GM19193 (cell line): ENCODE results near the gene LDAH.

ENCODE experiments used
- POLR2A ChIP-seq: IDR thresholded peaks from 4 replicates; pipeline ENCODE4 v1.6.1; 2011; ENCODE audit not compliant: insufficient read depth, insufficient read length; ENCODE audit errors: extremely low read depth

Gene LDAH

DNA sequence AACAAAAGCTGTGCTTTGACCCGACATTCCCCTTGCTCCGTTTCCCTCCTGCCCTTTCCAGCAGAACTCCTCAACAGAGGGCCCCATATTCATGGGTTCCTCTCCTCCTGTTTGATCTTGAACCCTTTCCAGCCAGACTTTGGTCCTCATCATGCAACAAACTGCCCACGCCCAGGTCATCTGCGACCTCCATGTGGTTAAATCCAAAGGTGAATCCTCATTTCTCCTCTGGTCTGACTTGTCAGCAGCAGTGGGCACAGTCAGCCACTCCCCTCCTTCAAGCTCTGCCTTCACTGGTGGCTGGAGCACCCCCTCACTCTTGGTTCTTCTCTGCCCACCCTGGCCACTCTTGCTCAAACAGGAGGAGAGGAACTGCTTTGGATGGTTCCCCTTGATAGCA is 174.7 kb downstream of the LDAH start:
- no peak for TF ChIP-seq POLR2A

DNA sequence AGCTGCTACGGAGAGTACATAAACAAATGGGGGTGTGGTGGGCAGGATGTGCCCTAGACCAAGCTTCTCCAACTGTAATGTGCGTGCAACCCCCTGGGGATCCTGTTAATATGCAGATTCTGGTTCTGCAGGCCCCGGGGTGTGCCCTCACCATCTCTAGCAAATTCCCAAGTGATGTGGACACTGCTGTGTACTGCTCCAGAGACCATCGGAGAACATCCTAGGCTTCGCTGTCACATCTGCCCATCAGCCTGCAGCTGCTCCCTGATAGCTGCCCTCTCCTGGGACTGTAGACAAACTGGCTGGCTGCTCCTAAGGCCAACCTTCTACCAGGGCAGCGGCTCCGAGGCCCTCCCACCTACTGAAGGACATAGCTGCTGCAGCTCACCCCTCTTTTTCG is 175.2 kb downstream of the LDAH start:
- no peak for TF ChIP-seq POLR2A

DNA sequence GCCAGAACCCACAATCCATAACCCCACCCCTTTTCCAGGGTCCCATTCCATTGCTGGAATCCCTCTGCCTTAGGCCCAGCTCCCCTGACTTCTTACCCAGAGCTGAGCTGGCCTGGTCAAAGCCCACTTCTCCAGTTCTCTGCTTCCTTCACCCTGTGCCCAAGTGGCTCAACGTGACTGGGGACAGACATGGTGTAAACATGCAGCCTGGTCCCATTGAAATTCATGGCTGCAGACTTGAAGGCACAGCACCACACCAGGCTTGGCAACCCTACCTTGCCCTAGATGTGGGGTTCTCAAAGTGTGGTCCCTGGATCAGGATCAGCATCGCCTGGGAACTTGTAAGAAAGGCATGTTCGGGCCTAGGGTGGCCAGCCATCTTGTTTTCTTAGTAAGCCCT is 175.7 kb downstream of the LDAH start:
- no peak for TF ChIP-seq POLR2A

DNA sequence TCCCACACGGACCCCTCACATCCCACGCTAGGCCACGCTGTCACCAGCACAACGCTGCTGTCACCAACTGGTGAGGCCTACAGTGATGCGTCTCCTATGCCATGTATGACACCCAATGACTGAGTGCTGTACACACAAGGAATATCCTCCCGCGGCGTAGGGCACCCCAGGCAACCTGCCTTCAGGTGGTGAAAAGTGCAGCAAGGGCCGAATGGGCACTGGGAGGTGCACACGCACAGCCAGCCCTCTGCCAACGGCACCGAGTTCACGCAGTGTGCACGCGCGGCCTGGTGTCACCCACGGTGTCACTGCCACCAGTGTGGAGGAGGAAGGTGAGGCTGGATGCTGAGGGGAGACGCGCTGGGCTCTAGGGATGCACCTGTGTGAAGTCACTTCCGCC is 176.5 kb downstream of the LDAH start:
- TF ChIP-seq POLR2A, result no peak

DNA sequence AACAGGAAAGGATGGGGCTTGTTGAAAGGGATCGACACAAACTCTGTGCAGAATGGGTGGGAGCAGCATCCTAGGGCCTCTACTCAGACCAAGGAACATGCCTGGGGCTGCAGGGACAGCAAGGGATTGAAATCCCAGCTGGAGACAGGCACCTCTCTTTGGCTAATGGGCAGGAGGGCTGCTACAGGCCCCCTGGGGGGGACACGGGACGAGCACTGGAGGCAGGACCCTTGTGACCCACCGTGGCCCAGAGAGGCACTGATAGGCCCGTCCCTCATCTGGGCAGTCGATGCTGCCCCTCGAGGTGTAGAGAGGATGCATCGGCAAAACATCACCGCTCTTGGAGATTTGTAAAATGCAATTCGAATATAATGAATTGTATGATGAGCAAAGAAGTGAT is 177.1 kb downstream of the LDAH start:
- no peak for TF ChIP-seq POLR2A

DNA sequence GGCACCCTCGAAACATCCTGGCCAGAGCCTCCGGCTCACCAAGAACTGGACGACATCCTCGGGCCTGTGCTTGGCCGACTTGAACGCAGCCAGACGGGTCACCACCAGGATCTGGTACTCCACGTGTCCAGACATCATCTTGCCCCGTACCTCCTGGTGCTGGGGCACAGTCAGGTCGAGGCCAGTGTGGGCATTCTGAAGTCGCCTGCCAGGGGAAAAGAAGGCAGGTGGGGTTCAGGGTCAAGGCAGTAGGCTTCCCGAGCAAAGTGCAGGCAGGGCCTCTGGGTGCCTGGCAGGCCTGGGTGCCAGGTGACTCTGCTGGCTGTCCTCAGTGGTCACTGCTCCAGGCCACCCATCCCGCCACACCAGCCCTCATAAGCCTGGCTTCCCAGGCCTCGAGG is 177.6 kb downstream of the LDAH start:
- no peak for TF ChIP-seq POLR2A

DNA sequence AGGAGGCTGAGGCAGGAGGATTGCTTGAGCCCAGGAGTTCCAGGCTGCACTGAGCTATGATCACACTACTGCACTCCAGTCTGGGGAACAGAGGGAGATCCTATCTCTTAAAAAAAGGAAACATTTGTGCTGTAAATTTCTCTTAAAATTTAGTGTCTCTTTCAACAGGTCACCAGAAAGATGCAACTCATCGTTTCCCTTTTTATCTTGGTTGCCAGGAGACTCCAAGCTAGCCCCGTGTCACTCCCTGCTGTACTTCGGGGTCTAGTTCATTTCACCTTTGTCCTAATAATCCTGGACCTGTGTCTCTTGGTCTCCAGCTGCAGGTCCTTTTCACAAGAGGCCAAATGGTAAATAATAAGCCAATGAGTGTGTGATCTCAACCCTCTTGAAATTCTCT is 179.1 kb downstream of the LDAH start:
- TF ChIP-seq POLR2A, result no peak

DNA sequence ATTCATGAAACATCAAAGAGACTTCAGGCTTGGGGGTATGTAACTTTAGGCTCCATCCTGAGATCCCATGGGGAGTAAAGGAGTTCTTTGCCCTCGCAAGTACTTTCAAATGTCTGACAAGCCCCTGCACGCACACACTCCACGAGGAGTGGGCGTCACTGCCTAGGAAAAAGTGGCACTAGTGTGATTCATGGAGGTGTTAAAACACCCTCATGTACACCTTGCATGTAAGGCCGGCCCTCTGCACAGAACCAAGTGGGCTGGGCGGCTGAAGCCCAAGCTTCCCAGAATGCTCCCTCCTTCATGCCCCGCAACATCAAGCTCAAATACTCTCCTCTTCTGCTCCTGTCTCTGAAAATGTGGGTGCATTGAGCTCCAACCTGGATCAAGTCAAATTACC is 179.8 kb downstream of the LDAH start:
- no peak for TF ChIP-seq POLR2A

DNA sequence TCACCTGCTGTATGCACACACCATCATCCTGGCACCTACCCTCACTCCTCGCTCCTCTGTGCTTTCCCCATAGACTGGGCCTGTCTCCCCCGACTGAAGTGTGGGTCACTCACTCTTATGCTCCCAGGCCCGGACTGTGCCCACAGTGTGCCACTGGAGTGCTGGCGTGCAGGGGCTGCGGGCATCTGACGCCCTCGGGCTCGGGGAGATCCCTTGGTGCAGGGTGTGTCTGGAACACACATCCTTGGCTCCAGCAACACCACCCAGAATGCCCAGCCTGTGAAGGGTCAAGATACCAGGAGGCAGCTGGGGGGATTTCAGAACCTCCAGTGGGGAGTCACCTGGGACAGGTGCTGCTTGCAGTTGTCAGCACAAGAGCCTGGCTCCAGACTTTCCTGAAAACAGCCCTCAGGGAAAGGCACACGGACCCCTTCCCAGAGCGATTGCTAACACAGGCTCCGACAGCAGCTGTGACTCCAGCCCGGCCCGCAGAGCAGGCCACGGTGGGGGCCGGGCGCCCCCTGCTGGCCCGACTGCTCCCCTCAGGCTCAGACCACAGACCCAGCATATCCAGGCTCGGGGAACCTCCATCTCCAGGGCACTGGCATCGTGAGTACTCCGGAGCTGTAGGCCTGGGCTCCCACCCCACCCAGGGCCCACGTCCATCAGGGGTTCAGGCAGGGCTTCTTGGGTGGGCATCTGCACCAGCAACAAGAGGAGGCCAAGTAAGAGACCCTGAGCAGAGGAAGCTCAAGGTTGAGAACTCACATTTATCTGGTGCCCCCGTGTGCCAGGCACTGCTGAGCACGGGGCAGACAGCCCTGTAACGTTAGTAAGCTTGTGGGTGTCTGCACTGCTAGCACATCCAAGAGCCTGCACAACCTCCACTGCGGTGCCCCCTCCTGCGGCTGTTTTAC is 180.6 kb downstream of the LDAH start:
- TF ChIP-seq POLR2A, result no peak

DNA sequence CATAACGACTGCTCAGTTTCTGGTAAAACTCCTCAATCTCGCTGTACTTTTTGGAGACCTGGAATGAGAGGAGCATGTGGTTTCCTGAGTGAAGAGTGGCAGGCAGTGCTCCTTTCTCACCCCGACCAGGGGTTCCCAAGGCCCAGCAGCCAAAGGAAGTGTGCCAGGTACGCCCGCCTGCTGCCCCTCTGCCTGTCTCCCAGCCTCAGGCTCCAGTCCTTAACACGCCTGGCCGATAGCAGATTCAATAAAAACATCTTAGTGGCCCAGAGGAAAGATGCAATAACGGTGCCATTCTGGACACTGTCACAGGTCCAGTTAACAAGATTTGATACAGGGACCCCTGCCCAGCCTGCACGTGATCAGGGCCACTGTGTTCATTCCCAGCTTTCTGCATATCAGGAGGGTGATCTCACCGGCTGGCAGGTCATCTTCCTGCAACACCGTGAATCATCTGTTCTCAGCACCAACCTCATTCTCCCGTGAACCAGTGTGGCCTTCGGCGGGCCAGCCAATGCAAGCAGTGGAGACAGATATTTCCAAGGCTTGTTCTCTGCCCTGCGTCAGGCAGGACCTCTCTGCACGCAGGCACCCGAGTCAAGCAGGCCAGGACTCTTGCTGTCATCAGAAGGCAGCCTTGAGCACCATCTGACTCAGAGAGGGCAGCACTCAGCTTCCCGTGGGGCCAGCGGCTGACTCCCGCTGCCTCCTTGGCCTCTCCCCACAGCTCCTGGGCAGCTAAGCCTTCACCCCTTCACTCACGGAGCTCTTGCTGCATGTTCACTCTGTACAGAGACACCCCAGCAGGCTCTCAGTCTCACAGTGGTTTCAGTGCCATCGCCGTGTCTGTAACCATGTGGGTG is 181.5 kb downstream of the LDAH start:
- no peak for TF ChIP-seq POLR2A

DNA sequence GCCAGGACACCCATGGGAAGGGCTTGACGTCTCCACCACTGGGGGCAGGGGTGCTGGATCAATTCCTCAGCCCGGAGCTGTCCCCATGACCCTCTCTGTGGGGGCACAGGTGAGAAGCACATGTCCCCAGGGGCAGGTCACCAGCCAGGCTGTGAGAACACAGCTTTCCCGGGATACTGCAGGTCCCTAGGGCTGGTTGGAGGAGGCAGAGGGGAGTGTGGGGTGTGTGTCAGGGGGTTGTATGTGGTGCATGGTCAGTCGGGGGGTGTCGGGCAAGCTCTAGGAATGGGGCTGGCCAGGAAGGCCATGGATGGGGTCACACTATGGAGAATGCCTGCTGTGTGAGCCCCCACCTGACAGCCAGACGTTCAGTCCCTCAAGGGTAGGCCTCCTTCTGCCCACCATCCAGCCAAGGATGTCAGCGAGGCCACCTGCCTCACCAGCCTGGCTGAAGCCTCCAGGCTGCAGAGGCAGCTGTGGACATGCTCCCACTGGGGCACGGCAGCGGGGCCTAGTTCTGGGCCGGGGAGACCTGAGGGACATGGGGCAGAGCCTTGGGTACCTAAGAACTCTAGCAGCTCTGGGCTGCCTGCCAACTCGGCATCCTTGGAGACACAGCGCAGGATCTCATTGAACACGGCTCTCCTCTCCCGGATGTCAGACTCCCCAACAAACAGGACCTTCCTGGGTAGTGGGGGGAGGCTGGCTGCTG is 182.3 kb downstream of the LDAH start:
- no peak for TF ChIP-seq POLR2A

DNA sequence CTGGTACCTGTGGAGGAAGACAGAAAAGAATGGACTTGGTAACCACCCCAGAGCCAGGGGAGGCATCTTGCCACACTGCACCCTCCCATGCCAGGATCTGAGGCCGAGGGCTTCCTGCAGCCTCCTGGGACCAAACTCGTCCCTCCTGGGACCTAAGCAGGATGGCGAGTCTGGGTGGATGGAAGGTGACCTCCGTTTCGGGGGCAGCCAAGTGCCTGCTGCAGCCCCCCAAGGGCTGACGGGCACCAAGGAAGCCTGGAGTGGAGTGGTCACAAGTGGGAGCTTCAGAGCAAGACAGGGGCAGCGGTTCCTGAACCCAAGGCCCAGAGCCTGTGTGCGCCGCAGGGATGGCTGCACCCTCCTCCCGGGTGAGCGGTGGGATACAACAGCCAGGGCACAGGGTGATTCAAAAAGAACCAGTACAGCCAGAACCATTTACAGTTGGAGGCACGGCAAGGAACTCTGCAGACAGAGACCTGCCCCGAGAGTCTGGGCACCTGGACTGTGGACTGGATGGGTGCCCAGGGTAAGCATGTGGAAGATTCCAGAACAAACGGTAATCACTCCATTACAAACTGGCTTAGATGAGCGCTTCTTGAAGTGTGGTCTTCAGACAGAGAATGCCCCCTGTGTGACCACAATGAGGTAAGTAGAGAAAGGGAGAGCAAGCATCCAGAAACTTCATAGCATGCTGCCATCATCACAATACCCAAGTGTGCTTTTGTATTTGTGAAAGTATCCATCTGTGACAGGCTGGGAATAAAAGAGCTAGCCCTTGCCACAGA is 184.1 kb downstream of the LDAH start:
- TF ChIP-seq POLR2A, result no peak

DNA sequence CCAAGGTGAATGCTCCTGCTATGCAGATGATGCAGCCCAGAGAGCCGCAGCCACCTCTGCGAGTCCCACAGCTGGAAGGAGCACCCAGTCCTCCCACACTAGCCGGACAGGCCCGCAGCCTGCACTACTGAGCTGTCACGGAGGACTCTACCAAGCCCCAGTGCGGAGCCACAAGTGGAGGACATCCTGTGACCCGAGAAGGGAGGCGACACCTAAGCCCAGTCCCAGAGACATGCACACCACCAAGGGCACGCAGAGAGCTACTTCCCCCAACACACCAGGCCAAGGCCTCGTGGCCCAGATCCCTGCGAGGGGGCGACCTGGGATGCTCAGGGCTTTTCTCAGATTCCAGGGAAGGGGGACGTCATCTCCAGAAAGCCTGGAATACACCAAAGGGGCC is 184.9 kb downstream of the LDAH start:
- no peak for TF ChIP-seq POLR2A

DNA sequence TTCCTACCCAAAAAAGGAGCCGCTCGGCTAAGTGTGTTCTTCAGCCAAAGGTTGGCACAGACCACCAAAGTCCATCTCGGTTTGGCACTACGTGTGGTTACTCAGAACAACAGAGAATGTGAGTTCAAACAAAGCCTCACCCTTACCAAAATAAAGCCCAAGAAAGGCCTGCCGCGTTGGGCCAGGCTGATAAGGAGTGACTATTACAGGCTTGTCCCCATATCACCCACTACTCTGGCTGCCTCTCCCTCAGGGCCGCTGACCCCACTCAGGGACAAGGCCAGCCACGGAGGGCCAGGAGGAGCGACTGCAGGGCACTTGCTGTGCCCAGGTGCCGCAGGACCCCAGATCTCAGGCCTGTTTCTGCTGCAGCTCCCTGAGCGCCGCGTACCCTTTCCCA is 185.8 kb downstream of the LDAH start:
- no peak for TF ChIP-seq POLR2A
